Astrocyte (in vitro differentiated cells and primary cell): ENCODE data around the gene MUC6. TPM values are rescaled to one million over a fixed set of nuclear protein-coding genes. Genes with fewer than 3 reads are reported as not detected.

Source experiments
- DNase-seq: peaks from one replicate; pipeline ENCODE4 v3.0.0-alpha.2; 2010; ENCODE audit warnings: low read depth
- FAIRE-seq: peaks from 2 replicates; lab custom pipeline; 2011; peaks lifted over from hg19 to GRCh38; lab: Jason Lieb, UNC
- H2AFZ ChIP-seq: 2 replicates; pipeline ENCODE4 v1.6.0; 2012; ENCODE audit warnings: low read depth, low read length, inconsistent platforms
- H3K27ac ChIP-seq: 2 replicates; pipeline ENCODE4 v1.5.1; 2011; ENCODE audit warnings: low read depth, low read length, inconsistent platforms
- H3K27me3 ChIP-seq: 2 replicates; pipeline ENCODE4 v1.6.0; 2011; ENCODE audit warnings: low read length, inconsistent platforms; ENCODE audit not compliant: insufficient read depth
- H3K36me3 ChIP-seq: 2 replicates; pipeline ENCODE4 v1.5.1; 2011; ENCODE audit warnings: low read length, inconsistent platforms; ENCODE audit not compliant: insufficient read depth
- H3K4me1 ChIP-seq: 2 replicates; pipeline ENCODE4 v1.5.1; 2011; ENCODE audit warnings: low read length, inconsistent platforms; ENCODE audit not compliant: insufficient read depth
- H3K4me2 ChIP-seq: 2 replicates; pipeline ENCODE4 v1.6.0; 2012; ENCODE audit warnings: low read length, inconsistent platforms
- H3K4me3 ChIP-seq: 2 replicates; pipeline ENCODE4 v1.5.1; 2011; ENCODE audit warnings: low read depth, mild to moderate bottlenecking, low read length, inconsistent platforms; ENCODE audit not compliant: insufficient read depth
- H3K79me2 ChIP-seq: 2 replicates; pipeline ENCODE4 v1.6.0; 2012; ENCODE audit warnings: mild to moderate bottlenecking, low read length, inconsistent platforms; ENCODE audit not compliant: insufficient read depth
- H3K9ac ChIP-seq: 2 replicates; pipeline ENCODE4 v1.6.0; 2012; ENCODE audit warnings: mild to moderate bottlenecking, low read length, inconsistent platforms
- H3K9me3 ChIP-seq: 2 replicates; pipeline ENCODE4 v1.5.1; 2012; ENCODE audit warnings: low read depth, mild to moderate bottlenecking, low read length, inconsistent platforms; ENCODE audit not compliant: insufficient read depth
- H4K20me1 ChIP-seq: 2 replicates; pipeline ENCODE4 v1.6.0; 2012; ENCODE audit warnings: low read length, inconsistent platforms; ENCODE audit not compliant: insufficient read depth
- H3K27ac Mint-ChIP-seq: one replicate; pipeline ENCODE4 v1.8.0; 2021; ENCODE audit warnings: mild to moderate bottlenecking, mixed read lengths; ENCODE audit not compliant: unreplicated experiment
- H3K27me3 Mint-ChIP-seq: one replicate; pipeline ENCODE4 v1.8.0; 2021; ENCODE audit warnings: low read depth, mixed read lengths; ENCODE audit not compliant: unreplicated experiment
- H3K36me3 Mint-ChIP-seq: one replicate; pipeline ENCODE4 v1.8.0; 2021; ENCODE audit warnings: low read depth, mixed read lengths; ENCODE audit not compliant: unreplicated experiment
- H3K4me1 Mint-ChIP-seq: one replicate; pipeline ENCODE4 v1.8.0; 2021; ENCODE audit warnings: low read depth, mixed read lengths; ENCODE audit not compliant: unreplicated experiment
- H3K4me3 Mint-ChIP-seq: one replicate; pipeline ENCODE4 v1.8.0; 2021; ENCODE audit warnings: mild to moderate bottlenecking, moderate library complexity, mixed read lengths; ENCODE audit not compliant: unreplicated experiment
- H3K9me3 Mint-ChIP-seq: one replicate; pipeline ENCODE4 v1.8.0; 2021; ENCODE audit warnings: mild to moderate bottlenecking, mixed read lengths; ENCODE audit not compliant: unreplicated experiment
- EZH2 ChIP-seq: IDR thresholded peaks from 2 replicates; pipeline ENCODE4 v1.6.1; 2012; ENCODE audit warnings: mild to moderate bottlenecking, low read length, inconsistent platforms; ENCODE audit not compliant: insufficient read depth
- total RNA-seq: library from RNA; stranded (reverse); gene quantifications from 2 replicates; pipeline ENCODE4 v1.2.1, GENCODE V29; 2021
- TF ChIP-seq, protein P1 (sequence below): IDR thresholded peaks from 2 replicates; pipeline ENCODE4 v1.5.1; 2011; ENCODE audit warnings: low read depth, mild to moderate bottlenecking, inconsistent platforms, low read length, moderate library complexity; ENCODE audit not compliant: insufficient read depth

Gene MUC6
- total RNA-seq, 1 donor from 2014 or later, result not detected

DNA sequence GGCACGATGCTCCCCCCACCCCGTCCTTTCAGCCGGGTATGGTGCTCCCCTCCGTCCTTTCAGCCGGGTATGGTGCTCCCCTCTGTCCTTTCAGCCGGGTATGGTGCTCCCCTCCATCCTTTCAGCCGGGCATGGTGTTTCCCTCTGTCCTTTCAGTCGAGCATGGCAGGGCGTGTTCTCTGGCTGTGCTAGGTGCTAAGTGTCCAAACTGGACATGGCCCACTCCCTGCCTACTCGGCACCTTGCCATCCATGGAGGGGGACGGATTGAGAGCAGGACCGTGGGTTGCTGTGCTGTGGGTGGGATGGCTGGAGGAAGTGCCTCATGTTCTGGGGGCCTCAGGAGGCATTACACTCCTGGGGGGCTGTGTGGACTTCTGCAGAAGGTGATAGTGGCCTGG is 45.5 kb downstream of the MUC6 start:
- no peaks in the 10 kb centered on the region for H3K27me3 ChIP-seq
- peaks cover 3% of the 10 kb centered on the region for H3K79me2 ChIP-seq
- no peaks in the 10 kb centered on the region for H3K9me3 ChIP-seq
- Mint-ChIP-seq H3K4me1 (peaks cover 3% of the 10 kb centered on the region), H3K9me3 (no peaks in the 10 kb centered on the region), H3K4me3 (no peak overlapping the region), H3K36me3 (peaks cover 9% of the 10 kb centered on the region), H3K27ac (peak overlapping the region; percentile 2), H3K27me3 (no peaks in the 10 kb centered on the region)
- no peak for FAIRE-seq
- no peak for DNase-seq
- H3K4me3 ChIP-seq, result no peak overlapping the region
- no peak overlapping the region for H3K27ac ChIP-seq
- TF ChIP-seq, protein P1, sequence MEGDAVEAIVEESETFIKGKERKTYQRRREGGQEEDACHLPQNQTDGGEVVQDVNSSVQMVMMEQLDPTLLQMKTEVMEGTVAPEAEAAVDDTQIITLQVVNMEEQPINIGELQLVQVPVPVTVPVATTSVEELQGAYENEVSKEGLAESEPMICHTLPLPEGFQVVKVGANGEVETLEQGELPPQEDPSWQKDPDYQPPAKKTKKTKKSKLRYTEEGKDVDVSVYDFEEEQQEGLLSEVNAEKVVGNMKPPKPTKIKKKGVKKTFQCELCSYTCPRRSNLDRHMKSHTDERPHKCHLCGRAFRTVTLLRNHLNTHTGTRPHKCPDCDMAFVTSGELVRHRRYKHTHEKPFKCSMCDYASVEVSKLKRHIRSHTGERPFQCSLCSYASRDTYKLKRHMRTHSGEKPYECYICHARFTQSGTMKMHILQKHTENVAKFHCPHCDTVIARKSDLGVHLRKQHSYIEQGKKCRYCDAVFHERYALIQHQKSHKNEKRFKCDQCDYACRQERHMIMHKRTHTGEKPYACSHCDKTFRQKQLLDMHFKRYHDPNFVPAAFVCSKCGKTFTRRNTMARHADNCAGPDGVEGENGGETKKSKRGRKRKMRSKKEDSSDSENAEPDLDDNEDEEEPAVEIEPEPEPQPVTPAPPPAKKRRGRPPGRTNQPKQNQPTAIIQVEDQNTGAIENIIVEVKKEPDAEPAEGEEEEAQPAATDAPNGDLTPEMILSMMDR, result no peak
- TF ChIP-seq EZH2, result no peak
- no peak overlapping the region for H2AFZ ChIP-seq
- no peaks in the 10 kb centered on the region for H3K36me3 ChIP-seq
- H3K4me1 ChIP-seq, result no peaks in the 10 kb centered on the region
- peaks cover 45% of the 10 kb centered on the region for H4K20me1 ChIP-seq
- no peak overlapping the region for H3K4me2 ChIP-seq
- no peak overlapping the region for H3K9ac ChIP-seq

DNA sequence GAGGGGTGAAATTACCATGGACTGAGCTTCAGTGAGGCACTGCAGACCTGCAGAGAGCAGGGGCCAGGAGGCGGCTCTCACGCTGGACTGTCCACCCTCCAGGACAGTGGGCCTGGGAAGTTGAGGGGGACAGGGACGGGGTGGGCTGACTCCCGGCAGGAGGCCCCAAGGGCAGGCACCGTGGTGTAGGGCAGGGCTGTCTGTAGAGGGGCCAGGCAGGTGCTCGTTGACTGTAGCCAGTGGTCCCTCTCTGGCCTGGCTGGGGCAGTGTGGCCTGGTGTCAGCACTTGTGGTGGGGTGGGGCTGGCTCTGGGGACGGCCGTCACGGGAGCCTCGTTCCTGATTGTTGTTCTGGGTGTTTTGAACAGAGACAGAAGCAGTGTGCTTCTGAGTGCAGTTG is 46.4 kb downstream of the MUC6 start:
- H3K36me3 ChIP-seq, result peaks cover 3% of the 10 kb centered on the region
- no peak for FAIRE-seq

DNA sequence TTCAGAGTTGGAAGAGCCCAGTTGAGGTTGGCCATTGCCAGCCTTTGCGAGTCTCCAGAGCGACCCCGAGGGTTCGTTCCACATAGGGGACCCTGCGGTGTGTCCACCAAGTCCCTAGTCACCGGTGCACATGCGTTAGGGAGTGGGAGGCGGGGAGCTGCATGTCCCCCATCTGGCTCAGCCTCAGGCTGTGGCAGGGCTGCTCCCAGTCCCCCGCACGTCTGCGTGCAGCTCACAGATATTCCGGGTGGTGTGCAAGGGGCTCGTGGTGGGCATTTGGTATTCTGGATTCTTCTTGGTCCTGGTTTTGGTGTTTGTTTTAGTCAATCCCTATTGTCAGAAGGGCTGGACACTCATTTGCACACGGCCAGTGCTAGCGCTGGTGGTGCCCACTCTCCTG is 48.8 kb downstream of the MUC6 start:
- H3K36me3 Mint-ChIP-seq, result peaks cover 5% of the 10 kb centered on the region
- TF ChIP-seq, protein P1, result no peak
- no peak for TF ChIP-seq EZH2

More for the DNA sequence above, 46.4 kb downstream of the MUC6 start:
- H3K4me1 Mint-ChIP-seq, result no peaks in the 10 kb centered on the region
- no peak overlapping the region for H3K4me3 Mint-ChIP-seq
- Histone ChIP-seq H4K20me1 (peaks cover 37% of the 10 kb centered on the region), H2AFZ (no peak overlapping the region), H3K27ac (no peak overlapping the region), H3K79me2 (peaks cover 3% of the 10 kb centered on the region), H3K27me3 (no peaks in the 10 kb centered on the region), H3K4me2 (no peak overlapping the region), H3K9ac (no peak overlapping the region), H3K4me1 (no peaks in the 10 kb centered on the region), H3K9me3 (no peaks in the 10 kb centered on the region), H3K4me3 (no peak overlapping the region)
- H3K9me3 Mint-ChIP-seq, result no peaks in the 10 kb centered on the region
- no peak overlapping the region for H3K27ac Mint-ChIP-seq
- DNase-seq, result no peak
- H3K36me3 Mint-ChIP-seq, result peaks cover 8% of the 10 kb centered on the region
- no peaks in the 10 kb centered on the region for H3K27me3 Mint-ChIP-seq
- TF ChIP-seq EZH2, result no peak
- TF ChIP-seq, protein P1, result no peak

More for the DNA sequence above, 48.8 kb downstream of the MUC6 start:
- Histone ChIP-seq H4K20me1 (peaks cover 47% of the 10 kb centered on the region), H3K4me3 (no peak overlapping the region), H3K4me1 (no peaks in the 10 kb centered on the region), H3K9me3 (no peaks in the 10 kb centered on the region), H3K9ac (no peak overlapping the region), H3K36me3 (peaks cover 6% of the 10 kb centered on the region), H3K27ac (no peak overlapping the region), H3K27me3 (no peaks in the 10 kb centered on the region), H3K4me2 (no peak overlapping the region), H3K79me2 (peaks cover 6% of the 10 kb centered on the region), H2AFZ (no peak overlapping the region)
- FAIRE-seq, result no peak
- H3K27ac Mint-ChIP-seq, result no peak overlapping the region
- no peak for DNase-seq
- H3K4me3 Mint-ChIP-seq, result no peak overlapping the region
- no peaks in the 10 kb centered on the region for H3K4me1 Mint-ChIP-seq
- H3K27me3 Mint-ChIP-seq, result no peaks in the 10 kb centered on the region
- H3K9me3 Mint-ChIP-seq, result no peaks in the 10 kb centered on the region
